Endodermal cell (in vitro differentiated cells): ENCODE results near the gene CD58. TPM values are rescaled to one million over a fixed set of nuclear protein-coding genes. Genes with fewer than 3 reads are reported as not detected.
A peak's percentile ranks its signal among the peaks of the same experiment; 100 is the strongest.
"Not testable (repeated sequence)": the region's sequence is repeated elsewhere in the genome, so short reads cannot be mapped to it uniquely, and the experiment has no call there.

ENCODE experiments used
- DNase-seq: peaks from one replicate; pipeline ENCODE4 v3.0.0-alpha.2; 2017
- H3K27ac ChIP-seq: 2 replicates; pipeline ENCODE4 v1.5.1; 2013; ENCODE audit warnings: mild to moderate bottlenecking, low read depth, low read length, moderate library complexity
- H3K27me3 ChIP-seq: 2 replicates; pipeline ENCODE4 v1.6.1; 2013; ENCODE audit warnings: mild to moderate bottlenecking, low read length, moderate library complexity; ENCODE audit not compliant: insufficient read depth, control insufficient read depth, poor library complexity, severe bottlenecking
- H3K36me3 ChIP-seq: 2 replicates; pipeline ENCODE4 v1.7.0; 2013; ENCODE audit warnings: mild to moderate bottlenecking, low read length, moderate library complexity; ENCODE audit not compliant: control insufficient read depth, insufficient read depth
- H3K4me1 ChIP-seq: one replicate; pipeline ENCODE4 v1.7.0; 2013; ENCODE audit warnings: low read length; ENCODE audit not compliant: control insufficient read depth, insufficient read depth
- H3K4me3 ChIP-seq: 2 replicates; pipeline ENCODE4 v1.5.1; 2013; ENCODE audit warnings: mild to moderate bottlenecking, low read length, moderate library complexity
- H3K9ac ChIP-seq: 2 replicates; pipeline ENCODE4 v1.6.1; 2013; ENCODE audit warnings: mild to moderate bottlenecking, low read length, moderate library complexity; ENCODE audit not compliant: poor library complexity, severe bottlenecking; ENCODE audit errors: extremely low read depth
- H3K9me3 ChIP-seq: 2 replicates; pipeline ENCODE4 v1.6.1; 2013; ENCODE audit warnings: mild to moderate bottlenecking, low read length, moderate library complexity; ENCODE audit not compliant: control insufficient read depth
- H3K27ac Mint-ChIP-seq: 2 replicates; pipeline ENCODE4 v1.8.0; 2020; ENCODE audit warnings: mixed read lengths
- H3K27me3 Mint-ChIP-seq: 2 replicates; pipeline ENCODE4 v1.8.0; 2021; ENCODE audit warnings: mild to moderate bottlenecking, mixed read lengths; ENCODE audit not compliant: insufficient read depth
- H3K36me3 Mint-ChIP-seq: 2 replicates; pipeline ENCODE4 v1.8.0; 2020; ENCODE audit warnings: low read depth, mixed read lengths
- H3K4me1 Mint-ChIP-seq: 2 replicates; pipeline ENCODE4 v1.8.0; 2020; ENCODE audit warnings: mixed read lengths
- H3K4me3 Mint-ChIP-seq: 2 replicates; pipeline ENCODE4 v1.8.0; 2020; ENCODE audit warnings: mild to moderate bottlenecking, moderate library complexity, mixed read lengths
- H3K9me3 Mint-ChIP-seq: 2 replicates; pipeline ENCODE4 v1.8.0; 2020; ENCODE audit warnings: mild to moderate bottlenecking, mixed read lengths
- CTCF ChIP-seq: fragments of 200-600 bp; sonication (generic); conservative IDR thresholded peaks from 2 replicates; pipeline ENCODE4 v1.5.0; 2021; ENCODE audit warnings: antibody characterized with exemption, mild to moderate bottlenecking
- WGBS, 2 experiments: methylation state at CpG; one replicate each; pipeline versions ENCODE4 v1.1.5 to v1.1.7; 2013; ENCODE audit warnings: missing lambda C conversion rate in 2 of 2, mixed read lengths in 1 of 2; ENCODE audit not compliant: insufficient coverage in 1 of 2, insufficient read length in 1 of 2; 5-methylcytosine and 5-hydroxymethylcytosine counted together
- total RNA-seq, 2 donors: library from RNA; stranded (reverse); fragmentation: NEBNext Ultra II Directional in 1 of 2; extraction: Animal tissue kit (Norgen Biotek cat#: 25700) in 1 of 2; gene quantifications; 2 replicates in 1 of 2; 3 replicates in 1 of 2; pipeline ENCODE4 v1.2.1, GENCODE V29; 2021

Gene CD58
- total RNA-seq, 2 donors from 2014 or later = 4.6 to 5.9 TPM

GRCh38 chr1:116605315-116605714 lies 34.5 kb upstream of the CD58 start:
- Mint-ChIP-seq H3K27ac (no peak overlapping the region), H3K4me1 (peaks cover 7% of the 10 kb centered on the region), H3K9me3 (no peaks in the 10 kb centered on the region), H3K4me3 (no peak overlapping the region), H3K27me3 (no peaks in the 10 kb centered on the region), H3K36me3 (peaks cover 11% of the 10 kb centered on the region)
- Histone ChIP-seq H3K9ac (no peak overlapping the region), H3K4me3 (no peak overlapping the region), H3K36me3 (no peaks in the 10 kb centered on the region), H3K27me3 (no peaks in the 10 kb centered on the region), H3K4me1 (no peaks in the 10 kb centered on the region), H3K9me3 (no peaks in the 10 kb centered on the region), H3K27ac (no peak overlapping the region)
- no peak for TF ChIP-seq CTCF
- DNase-seq = no peak
- WGBS, 2 experiments = 100% methylated on average over 1 of the region's 1 CpG; no CpG with 5 or more reads in 1 of the 2 experiments

DNA sequence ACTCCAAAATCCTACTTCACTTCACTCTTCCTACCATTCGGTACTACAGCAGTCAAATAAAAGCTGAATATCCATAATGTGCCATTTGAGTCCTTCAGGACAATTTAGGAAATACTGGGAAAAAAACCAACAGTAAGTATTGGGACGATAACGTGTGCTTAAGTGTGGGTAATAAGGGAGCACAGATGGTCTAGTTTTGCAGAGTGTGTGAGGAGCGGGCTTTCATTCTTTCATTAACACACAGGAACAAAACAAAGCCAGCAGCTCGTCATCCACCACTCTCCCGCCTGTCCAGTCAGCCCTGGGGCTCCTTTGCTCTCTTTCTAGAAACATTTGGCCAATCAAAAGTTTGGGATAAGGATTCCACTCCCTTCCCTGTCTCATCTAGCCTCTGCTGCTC lies 33.6 kb upstream of the CD58 start:
- not testable (repeated sequence) for H3K27me3 Mint-ChIP-seq, H3K9ac ChIP-seq, DNase-seq, H3K4me1 ChIP-seq, H3K27me3 ChIP-seq, H3K4me3 Mint-ChIP-seq, H3K9me3 Mint-ChIP-seq, H3K4me1 Mint-ChIP-seq, H3K9me3 ChIP-seq, H3K27ac Mint-ChIP-seq, H3K36me3 ChIP-seq, H3K4me3 ChIP-seq
- H3K36me3 Mint-ChIP-seq = peaks cover 18% of the 10 kb centered on the region
- peak overlapping the region; percentile 38 for H3K27ac ChIP-seq
- WGBS, 2 experiments = 80 to 93% methylated on average over 1 to 6 of the region's 6 CpGs

- H3K9me3 Mint-ChIP-seq, H3K27me3 ChIP-seq, H3K36me3 ChIP-seq, H3K4me1 ChIP-seq, H3K4me3 Mint-ChIP-seq, DNase-seq, H3K27ac Mint-ChIP-seq, H3K27ac ChIP-seq, H3K9me3 ChIP-seq, H3K4me3 ChIP-seq, H3K4me1 Mint-ChIP-seq, H3K9ac ChIP-seq, H3K27me3 Mint-ChIP-seq: not testable (repeated sequence)
- WGBS, 2 experiments = 94 to 96% methylated on average over 7 to 20 of the region's 21 CpGs
- H3K36me3 Mint-ChIP-seq = peaks cover 19% of the 10 kb centered on the region
Measured at GRCh38 chr1:116603646-116604045, 32.8 kb upstream of the CD58 start.

DNA sequence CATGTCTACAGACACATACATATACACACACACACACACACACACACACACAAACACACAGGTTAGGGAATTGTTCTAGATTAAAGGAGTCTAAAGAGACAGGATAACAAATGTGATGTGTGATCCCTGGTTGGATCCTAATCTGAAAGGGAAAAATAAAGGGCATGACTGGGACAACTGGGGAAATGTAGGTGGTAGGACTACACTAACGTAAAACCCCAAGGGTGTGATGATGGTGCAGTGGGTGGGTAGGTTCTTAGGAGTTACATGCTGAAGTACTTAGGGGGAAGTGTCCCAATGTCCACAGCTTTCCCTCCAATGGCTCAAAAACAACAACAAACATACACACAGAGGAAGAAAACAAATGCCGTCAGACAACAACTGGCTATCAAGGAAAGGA lies 28.5 kb upstream of the CD58 start:
- H3K27me3 Mint-ChIP-seq, DNase-seq, H3K9ac ChIP-seq, H3K27me3 ChIP-seq, H3K9me3 ChIP-seq, H3K4me1 ChIP-seq, H3K27ac Mint-ChIP-seq, H3K27ac ChIP-seq, H3K9me3 Mint-ChIP-seq, H3K4me3 ChIP-seq, H3K36me3 ChIP-seq, H3K4me3 Mint-ChIP-seq: not testable (repeated sequence)
- 92% methylated on average over 1 of the region's 2 CpGs; no CpG with 5 or more reads in 1 of the 2 experiments for WGBS, 2 experiments
- peaks cover 15% of the 10 kb centered on the region for H3K36me3 Mint-ChIP-seq
- H3K4me1 Mint-ChIP-seq = peaks cover 27% of the 10 kb centered on the region

GRCh38 chr1:116598420-116599036 lies 27.7 kb upstream of the CD58 start:
- not testable (repeated sequence) for H3K27ac Mint-ChIP-seq, H3K9me3 ChIP-seq, H3K36me3 ChIP-seq, DNase-seq, H3K27me3 Mint-ChIP-seq, H3K9me3 Mint-ChIP-seq, H3K27me3 ChIP-seq, H3K27ac ChIP-seq, H3K4me3 ChIP-seq, H3K4me3 Mint-ChIP-seq, H3K4me1 ChIP-seq, H3K9ac ChIP-seq
- peaks cover 23% of the 10 kb centered on the region for H3K4me1 Mint-ChIP-seq
- peaks cover 12% of the 10 kb centered on the region for H3K36me3 Mint-ChIP-seq
- WGBS, 2 experiments = 92 to 93% methylated on average over 6 to 11 of the region's 11 CpGs

GRCh38 chr1:116597388-116597787 lies 26.6 kb upstream of the CD58 start:
- H3K27me3 Mint-ChIP-seq, H3K9me3 ChIP-seq, H3K4me3 ChIP-seq, H3K9ac ChIP-seq, H3K36me3 ChIP-seq, H3K27ac ChIP-seq, H3K9me3 Mint-ChIP-seq, DNase-seq, H3K4me1 ChIP-seq, H3K4me3 Mint-ChIP-seq, H3K27ac Mint-ChIP-seq, H3K36me3 Mint-ChIP-seq, H3K27me3 ChIP-seq: not testable (repeated sequence)
- 100% methylated on average over 1 of the region's 2 CpGs; no CpG with 5 or more reads in 1 of the 2 experiments for WGBS, 2 experiments
- H3K4me1 Mint-ChIP-seq = peaks cover 27% of the 10 kb centered on the region
